K562 (cell line): ENCODE data around the gene MEAF6. TPM values are rescaled to one million over a fixed set of nuclear protein-coding genes. Genes with fewer than 3 reads are reported as not detected.

Experiments
- CHD2 ChIP-seq: IDR thresholded peaks from 2 replicates; pipeline ENCODE4 v1.6.1; 2011; ENCODE audit warnings: low read depth, low read length
- CTCF ChIP-seq, 3 experiments: IDR thresholded peaks in 2 of 3; conservative IDR thresholded peaks in 1 of 3; 2 replicates each; pipeline ENCODE4 v1.5.1; 2011 to 2012; ENCODE audit warnings: low read length in 3 of 3, mild to moderate bottlenecking in 3 of 3, control low read depth in 2 of 3, improper control_type of control experiment in 1 of 3, inconsistent platforms in 1 of 3, low read depth in 1 of 3, mixed read lengths in 1 of 3, moderate library complexity in 1 of 3; ENCODE audit not compliant: insufficient read depth in 2 of 3
- EP400 ChIP-seq: fragments of 450-650 bp; IDR thresholded peaks from 2 replicates; pipeline ENCODE4 v1.6.1; 2017; ENCODE audit warnings: antibody characterized with exemption, mild to moderate bottlenecking, moderate library complexity
- ETV6 ChIP-seq, 3 experiments: fragments of 150-350 bp in 1 of 3; sonication (generic) in 1 of 3; formaldehyde crosslinking in 1 of 3; IDR thresholded peaks; 2 replicates each; pipeline versions ENCODE4 v1.6.1 to v1.8.0; 2014 to 2022; ENCODE audit warnings: borderline replicate concordance in 2 of 3, low read depth in 2 of 3, antibody characterized with exemption in 1 of 3, low read length in 1 of 3, mild to moderate bottlenecking in 1 of 3, missing genetic modification reagents in 1 of 3
- GABPA ChIP-seq: fragments of 200-800 bp; sonication (Bioruptor generic); conservative IDR thresholded peaks from 2 replicates; pipeline ENCODE4 v1.6.1; 2016; ENCODE audit warnings: low read depth, missing genetic modification characterization, missing compliant biosample characterization
- HMBOX1 ChIP-seq: sonication (generic); IDR thresholded peaks from 2 replicates; pipeline ENCODE4 v1.6.1; 2016
- HMGN3 ChIP-seq: IDR thresholded peaks from 2 replicates; pipeline ENCODE4 v1.6.1; 2011; ENCODE audit warnings: borderline replicate concordance, low read depth, mild to moderate bottlenecking, mixed read lengths, low read length; ENCODE audit not compliant: insufficient read length; ENCODE audit errors: extremely low read depth
- HNRNPK ChIP-seq: fragments of 200-400 bp; formaldehyde crosslinking; IDR thresholded peaks from one replicate; pipeline ENCODE4 v1.6.1; 2018; ENCODE audit warnings: mild to moderate bottlenecking, low read depth, low read length; ENCODE audit not compliant: poor library complexity, severe bottlenecking
- KDM5B ChIP-seq: fragments of 200-600 bp; sonication (generic); IDR thresholded peaks from 2 replicates; pipeline ENCODE4 v1.6.1; 2012; ENCODE audit warnings: low read depth, mild to moderate bottlenecking, moderate library complexity, low read length, control low read depth, inconsistent platforms; ENCODE audit not compliant: insufficient replicate concordance
- NR0B1 ChIP-seq: fragments of 450-650 bp; IDR thresholded peaks from one replicate; pipeline ENCODE4 v1.6.1; 2018; ENCODE audit warnings: mild to moderate bottlenecking, moderate library complexity; ENCODE audit not compliant: partially characterized antibody
- NUFIP1 ChIP-seq: fragments of 450-650 bp; IDR thresholded peaks from 2 replicates; pipeline ENCODE4 v1.6.1; 2018; ENCODE audit not compliant: partially characterized antibody
- PHF8 ChIP-seq: fragments of 200-600 bp; sonication (generic); IDR thresholded peaks from 2 replicates; pipeline ENCODE4 v1.6.1; 2012; ENCODE audit warnings: mixed run types, mild to moderate bottlenecking, inconsistent platforms, low read length, moderate library complexity, borderline replicate concordance
- PTRF ChIP-seq: fragments of 450-650 bp; IDR thresholded peaks from 2 replicates; pipeline ENCODE4 v1.6.1; 2016; ENCODE audit warnings: mild to moderate bottlenecking, missing genetic modification characterization, missing compliant biosample characterization
- SIN3B ChIP-seq: fragments of 450-650 bp; IDR thresholded peaks from 2 replicates; pipeline ENCODE4 v1.6.1; 2017; ENCODE audit warnings: low read depth, mild to moderate bottlenecking, moderate library complexity
- STAT5B ChIP-seq: fragments of 250-450 bp; sonication (Bioruptor Pico); IDR thresholded peaks from 2 replicates; pipeline ENCODE4 v1.8.0; 2021; ENCODE audit warnings: mild to moderate bottlenecking, inconsistent platforms
- ZEB2 ChIP-seq: fragments of 450-650 bp; IDR thresholded peaks from 2 replicates; pipeline ENCODE4 v1.6.1; 2016
- polyA plus RNA-seq, 8 experiments: library from polyadenylated mRNA; depleted of rRNA in 4 of 8; stranded (reverse) in 5 of 8; unstranded in 3 of 8; fragments of >200 nt; fragmentation: Nextera tagmentation in 2 of 8; fragmentation: Illumina TruSeq in 1 of 8; extraction: Ambion mirVana in 2 of 8; extraction: Trizol in 1 of 8; gene quantifications; 2 replicates each; pipeline versions ENCODE4 v1.2.1 to v1.2.3, GENCODE V29; 2011 to 2014; ENCODE audit warnings: inconsistent platforms in 1 of 8, missing spikeins in 1 of 8
- total RNA-seq, 7 experiments: library from RNA; depleted of rRNA in 6 of 7; stranded (reverse); fragments of >200 nt in 6 of 7; fragmentation: Illumina TruSeq in 2 of 7; extraction: Trizol in 2 of 7; gene quantifications; 2 replicates each; pipeline versions ENCODE4 v1.2.1 to v1.2.3, GENCODE V29; 2011 to 2021; ENCODE audit warnings: low replicate concordance in 1 of 7
- TF ChIP-seq, protein P1 (sequence below), 2 experiments: fragments of 150-350 bp in 1 of 2; IDR thresholded peaks; 2 replicates each; pipeline ENCODE4 v1.6.1; 2012 to 2016; ENCODE audit warnings: low read depth in 2 of 2, low read length in 2 of 2, mild to moderate bottlenecking in 1 of 2, moderate library complexity in 1 of 2
- TF ChIP-seq, protein P2 (sequence below): sonication (generic); formaldehyde crosslinking; IDR thresholded peaks from 2 replicates; pipeline ENCODE4 v1.9.0; 2022; ENCODE audit warnings: mild to moderate bottlenecking, missing genetic modification reagents

Gene MEAF6
- total and polyA plus RNA-seq, 9 of the 15 experiments (the other 6 are each of a cell fraction or from before 2014, with no cell fraction given) = 55.0 to 151 (median 92.3) TPM

- no peak for TF ChIP-seq ETV6 (IDR thresholded peaks at IDR 0.05; ENCODE audit: borderline replicate concordance in 1 of 2, low read depth in 2 of 2, low read length in 1 of 2)
- TF ChIP-seq ETV6 (CRISPR knock-in tag; IDR thresholded peaks at IDR 0.05; ENCODE audit: borderline replicate concordance) = no peak
- TF ChIP-seq KDM5B = peak; percentile 98
- TF ChIP-seq, protein P1, sequence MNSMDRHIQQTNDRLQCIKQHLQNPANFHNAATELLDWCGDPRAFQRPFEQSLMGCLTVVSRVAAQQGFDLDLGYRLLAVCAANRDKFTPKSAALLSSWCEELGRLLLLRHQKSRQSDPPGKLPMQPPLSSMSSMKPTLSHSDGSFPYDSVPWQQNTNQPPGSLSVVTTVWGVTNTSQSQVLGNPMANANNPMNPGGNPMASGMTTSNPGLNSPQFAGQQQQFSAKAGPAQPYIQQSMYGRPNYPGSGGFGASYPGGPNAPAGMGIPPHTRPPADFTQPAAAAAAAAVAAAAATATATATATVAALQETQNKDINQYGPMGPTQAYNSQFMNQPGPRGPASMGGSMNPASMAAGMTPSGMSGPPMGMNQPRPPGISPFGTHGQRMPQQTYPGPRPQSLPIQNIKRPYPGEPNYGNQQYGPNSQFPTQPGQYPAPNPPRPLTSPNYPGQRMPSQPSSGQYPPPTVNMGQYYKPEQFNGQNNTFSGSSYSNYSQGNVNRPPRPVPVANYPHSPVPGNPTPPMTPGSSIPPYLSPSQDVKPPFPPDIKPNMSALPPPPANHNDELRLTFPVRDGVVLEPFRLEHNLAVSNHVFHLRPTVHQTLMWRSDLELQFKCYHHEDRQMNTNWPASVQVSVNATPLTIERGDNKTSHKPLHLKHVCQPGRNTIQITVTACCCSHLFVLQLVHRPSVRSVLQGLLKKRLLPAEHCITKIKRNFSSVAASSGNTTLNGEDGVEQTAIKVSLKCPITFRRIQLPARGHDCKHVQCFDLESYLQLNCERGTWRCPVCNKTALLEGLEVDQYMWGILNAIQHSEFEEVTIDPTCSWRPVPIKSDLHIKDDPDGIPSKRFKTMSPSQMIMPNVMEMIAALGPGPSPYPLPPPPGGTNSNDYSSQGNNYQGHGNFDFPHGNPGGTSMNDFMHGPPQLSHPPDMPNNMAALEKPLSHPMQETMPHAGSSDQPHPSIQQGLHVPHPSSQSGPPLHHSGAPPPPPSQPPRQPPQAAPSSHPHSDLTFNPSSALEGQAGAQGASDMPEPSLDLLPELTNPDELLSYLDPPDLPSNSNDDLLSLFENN (IDR thresholded peaks at IDR 0.05; ENCODE audit: low read depth in 2 of 2, low read length in 2 of 2) = peak in 1 of 2 experiments; percentile 58; a peak in 1 of 4 replicates
- no peak for TF ChIP-seq HMBOX1
- peak; percentile 81; the same call in 1 of the 2 replicates for TF ChIP-seq PHF8
- TF ChIP-seq CHD2 = no peak
- no peak for TF ChIP-seq NUFIP1
- TF ChIP-seq ZEB2 = peak; percentile 88; the same call in 1 of the 2 replicates
- TF ChIP-seq GABPA = peak; percentile 52
- TF ChIP-seq PTRF (tag) = no peak
- no peak for TF ChIP-seq EP400
- TF ChIP-seq, protein P2, sequence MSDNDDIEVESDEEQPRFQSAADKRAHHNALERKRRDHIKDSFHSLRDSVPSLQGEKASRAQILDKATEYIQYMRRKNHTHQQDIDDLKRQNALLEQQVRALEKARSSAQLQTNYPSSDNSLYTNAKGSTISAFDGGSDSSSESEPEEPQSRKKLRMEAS (CRISPR knock-in tag) = peak; percentile 41
- TF ChIP-seq SIN3B = 0 out of 2 replicates have a peak, but pooled peaks have one; percentile 40
- no peak for TF ChIP-seq STAT5B (CRISPR knock-in tag)
- TF ChIP-seq NR0B1 = no peak
- peak; percentile 66 for TF ChIP-seq HMGN3
- TF ChIP-seq CTCF (IDR thresholded peaks at IDR 0.05 in 2 of 3, conservative IDR thresholded peaks at IDR 0.05 in 1 of 3; ENCODE audit: insufficient read depth in 2 of 3, low read depth in 1 of 3, low read length in 3 of 3) = no peak
- TF ChIP-seq HNRNPK = peak; percentile 79
These were observed 40.4 kb downstream of the MEAF6 start, which contains the start of gene ZC3H12A (continued) for GRCh38 chr1:37474046-37474696.
